ENCODE measurements around the gene KIF21A. TPM values are rescaled to one million over a fixed set of nuclear protein-coding genes. Genes with fewer than 3 reads are reported as not detected.

Gene KIF21A
- total RNA-seq, 4 donors from 2014 or later = 28.4 to 36.4 (median 33.1) TPM

- H3K4me3 ChIP-seq = no peak overlapping the region
- no peak overlapping the region for H3K27ac ChIP-seq
- no peaks in the 10 kb centered on the region for H3K27me3 ChIP-seq
- H3K4me1 ChIP-seq = no peaks in the 10 kb centered on the region
- DNase-seq (no peak), ATAC-seq (no peak)
- H3K9me3 ChIP-seq = no peaks in the 10 kb centered on the region
- TF ChIP-seq, protein P1, sequence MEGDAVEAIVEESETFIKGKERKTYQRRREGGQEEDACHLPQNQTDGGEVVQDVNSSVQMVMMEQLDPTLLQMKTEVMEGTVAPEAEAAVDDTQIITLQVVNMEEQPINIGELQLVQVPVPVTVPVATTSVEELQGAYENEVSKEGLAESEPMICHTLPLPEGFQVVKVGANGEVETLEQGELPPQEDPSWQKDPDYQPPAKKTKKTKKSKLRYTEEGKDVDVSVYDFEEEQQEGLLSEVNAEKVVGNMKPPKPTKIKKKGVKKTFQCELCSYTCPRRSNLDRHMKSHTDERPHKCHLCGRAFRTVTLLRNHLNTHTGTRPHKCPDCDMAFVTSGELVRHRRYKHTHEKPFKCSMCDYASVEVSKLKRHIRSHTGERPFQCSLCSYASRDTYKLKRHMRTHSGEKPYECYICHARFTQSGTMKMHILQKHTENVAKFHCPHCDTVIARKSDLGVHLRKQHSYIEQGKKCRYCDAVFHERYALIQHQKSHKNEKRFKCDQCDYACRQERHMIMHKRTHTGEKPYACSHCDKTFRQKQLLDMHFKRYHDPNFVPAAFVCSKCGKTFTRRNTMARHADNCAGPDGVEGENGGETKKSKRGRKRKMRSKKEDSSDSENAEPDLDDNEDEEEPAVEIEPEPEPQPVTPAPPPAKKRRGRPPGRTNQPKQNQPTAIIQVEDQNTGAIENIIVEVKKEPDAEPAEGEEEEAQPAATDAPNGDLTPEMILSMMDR (IDR thresholded peaks at IDR 0.05 in 4 of 5, conservative IDR thresholded peaks at IDR 0.05 in 1 of 5) = no peak
- no peak for TF ChIP-seq POLR2A (IDR thresholded peaks at IDR 0.05)
- intact Hi-C loops (cut with DNase I; ENCODE audit: low total_unique reads) (no loop called here), in situ Hi-C loops (cut with MboI; ENCODE audit: low sequenced_read_pairs in 4 of 4) (no loop called here)
- no peaks in the 10 kb centered on the region for H3K36me3 ChIP-seq
These were observed 28.8 kb downstream of the KIF21A start for GRCh38 chr12:39413836-39414771.

DNA sequence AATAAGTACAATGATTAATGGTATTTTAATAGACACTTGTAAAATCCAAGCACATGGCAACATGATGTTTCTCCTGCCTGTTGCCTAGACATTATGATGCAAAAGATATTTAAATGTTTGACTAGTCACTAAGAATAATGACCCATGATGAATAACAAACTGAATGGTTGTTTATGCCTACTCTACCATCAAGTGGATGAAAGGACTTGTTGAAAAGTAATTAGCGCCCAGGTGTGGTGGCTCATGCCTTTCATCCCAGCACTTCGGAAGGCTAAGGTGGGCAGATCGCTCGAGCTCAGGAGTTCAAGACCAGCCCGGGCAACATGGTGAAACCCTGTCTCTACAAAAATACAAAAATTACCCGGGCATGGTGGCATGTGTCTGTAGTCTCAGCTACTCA, 30.7 kb downstream of the KIF21A start:
- Histone ChIP-seq H3K27ac (no peak overlapping the region), H3K4me1 (peaks cover 0 to under 1% of the 10 kb centered on the region in 2 donors), H3K27me3 (no peaks in the 10 kb centered on the region), H3K9me3 (no peaks in the 10 kb centered on the region), H3K36me3 (no peaks in the 10 kb centered on the region), H3K4me3 (no peak overlapping the region)
- intact Hi-C loops (cut with DNase I; ENCODE audit: low total_unique reads) (no loop called here), in situ Hi-C loops (cut with MboI; ENCODE audit: low sequenced_read_pairs in 4 of 4) (no loop called here)
- TF ChIP-seq POLR2A (IDR thresholded peaks at IDR 0.05) = no peak
- TF ChIP-seq, protein P1 (IDR thresholded peaks at IDR 0.05 in 4 of 5, conservative IDR thresholded peaks at IDR 0.05 in 1 of 5) = no peak
- DNase-seq = no peak
- ATAC-seq = no peak

DNA sequence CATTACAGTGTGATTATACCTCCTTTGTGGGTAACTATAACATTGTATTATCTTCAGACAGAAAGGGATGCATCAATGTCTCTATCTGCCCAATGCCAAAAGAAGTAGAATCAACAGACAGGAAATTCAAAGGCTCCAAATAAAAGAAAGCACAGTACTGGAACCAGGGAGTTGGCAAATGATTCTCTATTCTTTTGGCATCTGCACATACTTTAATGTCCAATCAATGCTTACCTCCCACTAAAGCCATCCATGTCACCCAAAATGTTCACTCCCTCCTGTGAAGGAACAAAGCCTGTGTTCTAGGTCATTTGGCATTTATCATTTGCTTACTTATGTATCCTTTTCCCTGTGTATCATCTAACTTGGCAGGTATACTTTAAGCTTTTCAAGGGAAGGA, 36.7 kb downstream of the KIF21A start:
- no peak for DNase-seq
- Histone ChIP-seq H3K4me3 (no peak overlapping the region), H3K9me3 (no peaks in the 10 kb centered on the region), H3K36me3 (no peaks in the 10 kb centered on the region), H3K4me1 (peaks cover 17% of the 10 kb centered on the region in 2 donors), H3K27ac (no peak overlapping the region), H3K27me3 (no peaks in the 10 kb centered on the region)
- no peak for TF ChIP-seq POLR2A (IDR thresholded peaks at IDR 0.05)
- TF ChIP-seq, protein P1 (IDR thresholded peaks at IDR 0.05 in 4 of 5, conservative IDR thresholded peaks at IDR 0.05 in 1 of 5) = no peak
- intact Hi-C loops (cut with DNase I; ENCODE audit: low total_unique reads) (no loop called here), in situ Hi-C loops (cut with MboI; ENCODE audit: low sequenced_read_pairs in 4 of 4) (no loop called here)
- ATAC-seq = no peak

DNA sequence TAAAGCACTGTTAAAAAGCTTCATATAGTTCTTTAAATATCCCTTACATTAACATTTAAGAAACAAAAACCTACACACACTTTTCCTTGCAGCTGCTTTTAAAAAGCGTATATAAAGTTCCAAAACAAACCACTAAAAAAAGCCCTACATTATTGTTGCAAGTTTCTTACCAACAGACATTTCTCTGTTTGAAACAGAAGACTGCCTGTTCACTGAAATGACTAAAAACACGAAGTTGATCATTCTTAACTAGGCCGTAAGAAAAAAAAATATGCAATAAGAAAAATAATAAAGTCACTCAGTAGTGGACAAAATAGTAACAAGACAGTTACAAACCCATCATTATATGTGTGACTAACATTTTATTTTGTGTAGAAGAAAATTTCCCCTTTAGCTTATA, 37.3 kb downstream of the KIF21A start:
- TF ChIP-seq, protein P1 (IDR thresholded peaks at IDR 0.05 in 4 of 5, conservative IDR thresholded peaks at IDR 0.05 in 1 of 5) = no peak
- TF ChIP-seq POLR2A (IDR thresholded peaks at IDR 0.05) = no peak
- no peak for ATAC-seq
- in situ Hi-C loops (cut with MboI; ENCODE audit: low sequenced_read_pairs in 4 of 4) (no loop called here), intact Hi-C loops (cut with DNase I; ENCODE audit: low total_unique reads) (no loop called here)
- no peaks in the 10 kb centered on the region for H3K27me3 ChIP-seq
- peaks cover 18 to 20% of the 10 kb centered on the region in 2 donors for H3K4me1 ChIP-seq
- H3K36me3 ChIP-seq = no peaks in the 10 kb centered on the region
- no peak overlapping the region for H3K4me3 ChIP-seq
- no peak overlapping the region for H3K27ac ChIP-seq
- DNase-seq = no peak
- H3K9me3 ChIP-seq = no peaks in the 10 kb centered on the region
